ENCODE data around the gene RNF121.
A peak's percentile ranks its signal among the peaks of the same experiment; 100 is the strongest.
"Not testable (repeated sequence)": the region's sequence is repeated elsewhere in the genome, so short reads cannot be mapped to it uniquely, and the experiment has no call there.

The RNF121 gene

GRCh38 chr11:71928737-71929443 is at the start of gene RNF121:
Gene RNF121 (plus strand): TSS chr11:71929046. CDS start chr11:71929062, 16 bp downstream.
- peak within 1 kb of the TSS; percentile 99 for H3K4me3 ChIP-seq (ENCODE audit: low read depth, low read length)
- TF ChIP-seq CTCF (IDR thresholded peaks at IDR 0.05; ENCODE audit: low read depth, low read length) = no peak

GRCh38 chr11:71885806-71886205 is 43.0 kb upstream of the RNF121 start:
- not testable (repeated sequence) for H3K4me3 ChIP-seq (ENCODE audit: low read depth, low read length)

- H3K4me3 ChIP-seq (ENCODE audit: low read depth, low read length) = not testable (repeated sequence)
Observed at GRCh38 chr11:71888335-71889010, 40.4 kb upstream of the RNF121 start.

GRCh38 chr11:71889181-71889872 is 39.5 kb upstream of the RNF121 start:
- H3K4me3 ChIP-seq (ENCODE audit: low read depth, low read length) = not testable (repeated sequence)

- no peak overlapping the region for H3K4me3 ChIP-seq (ENCODE audit: low read depth, low read length)
- TF ChIP-seq CTCF (IDR thresholded peaks at IDR 0.05; ENCODE audit: low read depth, low read length) = no peak
Observed at GRCh38 chr11:71895961-71896360, 32.9 kb upstream of the RNF121 start.

GRCh38 chr11:71901137-71901536 is 27.7 kb upstream of the RNF121 start:
- H3K4me3 ChIP-seq (ENCODE audit: low read depth, low read length) = not testable (repeated sequence)

- H3K4me3 ChIP-seq (ENCODE audit: low read depth, low read length) = no peak overlapping the region
- TF ChIP-seq CTCF (IDR thresholded peaks at IDR 0.05; ENCODE audit: low read depth, low read length) = no peak
Observed at GRCh38 chr11:71908218-71908617, 20.6 kb upstream of the RNF121 start.

GRCh38 chr11:71910775-71911174 is 18.1 kb upstream of the RNF121 start:
- H3K4me3 ChIP-seq (ENCODE audit: low read depth, low read length) = not testable (repeated sequence)

GRCh38 chr11:71911321-71911985 is 17.4 kb upstream of the RNF121 start:
- not testable (repeated sequence) for H3K4me3 ChIP-seq (ENCODE audit: low read depth, low read length)

GRCh38 chr11:71911986-71912340 is 16.9 kb upstream of the RNF121 start:
- not testable (repeated sequence) for H3K4me3 ChIP-seq (ENCODE audit: low read depth, low read length)

Data from WI38 (cell line).